NK-92 treated with Interleukin-12 subunit alpha and Interleukin-12 subunit beta, amount 100 ng/mL, for 24 hours (cell line): ENCODE results near the gene RRAGC.
"Not testable (repeated sequence)": the region's sequence is repeated elsewhere in the genome, so short reads cannot be mapped to it uniquely, and the experiment has no call there.

ENCODE experiments used
- DNase-seq: peaks from one replicate; lab custom pipeline; 2025; lab: John Stamatoyannopoulos, UW

Gene RRAGC

GRCh38 chr1:38817267-38818174, 42.1 kb downstream of the RRAGC start:
- no peak for DNase-seq

GRCh38 chr1:38815903-38816627, 43.5 kb downstream of the RRAGC start:
- no peak for DNase-seq

GRCh38 chr1:38814984-38815464, 44.5 kb downstream of the RRAGC start:
- no peak for DNase-seq

- DNase-seq: no peak
These were observed 45.1 kb downstream of the RRAGC start for GRCh38 chr1:38814444-38814983.

- no peak for DNase-seq
These were observed 46.6 kb downstream of the RRAGC start for GRCh38 chr1:38812981-38813380.

DNA sequence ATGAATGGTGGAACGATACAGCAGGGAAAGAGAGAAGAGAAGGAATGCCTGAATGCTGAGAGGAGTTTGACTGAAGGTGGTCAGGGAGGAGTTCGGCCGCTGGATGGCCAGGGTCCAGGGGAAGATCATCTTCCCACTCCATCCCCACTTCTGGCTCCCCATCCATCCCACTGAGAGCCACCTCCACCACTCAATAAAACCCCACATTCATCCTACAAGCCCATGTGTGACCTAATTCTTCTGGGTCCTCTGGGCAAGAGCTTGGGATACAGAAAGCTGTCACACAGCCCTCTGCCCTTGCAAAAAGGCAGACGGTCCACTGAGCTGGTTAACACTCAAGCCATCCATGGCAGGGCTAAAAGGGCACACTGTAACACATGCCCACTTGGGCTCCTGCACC, 48.1 kb downstream of the RRAGC start:
- not testable (repeated sequence) for DNase-seq

DNA sequence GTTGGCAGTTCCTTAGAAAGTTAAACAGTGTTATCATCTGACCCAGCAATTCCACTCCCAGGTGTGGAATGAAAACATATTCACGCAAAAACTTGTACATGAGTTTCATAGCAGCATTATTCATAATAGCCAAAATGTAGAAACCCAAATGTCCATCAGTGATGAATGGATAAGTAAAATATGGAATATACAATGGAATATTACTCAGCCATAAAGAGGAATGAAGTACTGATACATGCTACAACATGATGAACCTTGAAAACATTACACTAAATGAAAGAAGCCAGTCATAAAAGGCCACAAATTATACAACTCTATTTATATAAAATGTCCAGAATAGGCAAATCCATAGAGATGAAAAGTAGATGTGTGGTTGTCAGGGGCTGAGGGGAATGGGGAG, 53.5 kb downstream of the RRAGC start:
- no peak for DNase-seq

DNA sequence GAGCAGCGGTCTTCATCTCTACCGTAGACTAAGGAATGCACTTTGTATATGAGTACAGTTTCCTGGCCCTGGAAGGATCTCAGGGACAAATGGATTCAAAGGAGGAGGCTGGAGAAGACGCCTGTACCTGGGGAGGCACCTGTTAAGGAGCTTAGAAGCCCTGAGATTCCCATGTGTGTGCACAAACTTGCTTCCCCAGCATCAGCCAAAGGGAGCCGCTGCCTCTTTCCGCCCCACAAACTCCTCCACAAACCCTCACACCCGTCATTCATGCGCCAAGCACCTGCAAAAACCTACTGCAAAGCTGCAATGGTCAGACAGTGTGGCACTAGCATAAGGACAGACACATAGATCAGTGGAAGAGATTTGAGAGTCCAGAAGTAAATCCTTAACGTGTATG, 54.5 kb downstream of the RRAGC start:
- no peak for DNase-seq

- DNase-seq: no peak
These were observed 55.3 kb downstream of the RRAGC start for GRCh38 chr1:38804062-38804886.

DNA sequence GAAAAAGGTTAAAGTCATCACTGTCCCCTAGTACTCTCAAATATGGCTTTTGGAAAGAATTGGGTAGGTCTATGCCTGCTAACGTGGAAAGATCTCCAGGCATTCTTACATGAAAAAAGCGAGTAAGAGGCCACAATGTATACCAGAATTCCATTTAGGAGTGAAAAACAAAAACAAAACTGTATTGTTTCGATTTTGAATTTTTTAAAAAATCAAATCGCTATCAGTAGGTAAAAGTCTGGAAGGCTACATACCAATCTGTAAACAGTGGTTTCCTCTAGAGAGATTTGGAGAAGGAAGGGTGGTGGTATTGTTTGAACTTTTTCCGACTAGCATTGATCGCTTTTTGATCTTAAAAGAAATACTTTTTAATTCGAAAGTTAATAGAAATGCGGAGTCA, 55.9 kb downstream of the RRAGC start:
- DNase-seq: no peak

GRCh38 chr1:38800720-38801671, 58.6 kb downstream of the RRAGC start:
- no peak for DNase-seq

DNA sequence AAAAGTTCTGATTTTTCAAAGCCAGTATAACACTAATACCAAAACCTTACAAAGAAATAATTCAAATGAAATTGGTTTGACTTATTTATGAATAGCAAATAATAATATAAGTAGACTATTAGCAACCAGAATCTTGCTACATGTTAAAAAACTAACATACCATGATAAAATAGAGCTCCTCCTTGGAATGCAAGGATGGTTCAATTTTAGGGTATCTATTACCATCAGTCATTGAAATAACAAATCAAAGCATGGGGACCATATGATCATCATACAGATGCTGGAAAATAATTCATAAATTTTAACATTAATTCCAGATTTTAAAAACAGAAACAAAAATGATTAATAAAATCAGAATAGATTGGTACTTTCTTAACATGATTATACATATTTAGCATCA, 66.3 kb downstream of the RRAGC start:
- DNase-seq: no peak

DNA sequence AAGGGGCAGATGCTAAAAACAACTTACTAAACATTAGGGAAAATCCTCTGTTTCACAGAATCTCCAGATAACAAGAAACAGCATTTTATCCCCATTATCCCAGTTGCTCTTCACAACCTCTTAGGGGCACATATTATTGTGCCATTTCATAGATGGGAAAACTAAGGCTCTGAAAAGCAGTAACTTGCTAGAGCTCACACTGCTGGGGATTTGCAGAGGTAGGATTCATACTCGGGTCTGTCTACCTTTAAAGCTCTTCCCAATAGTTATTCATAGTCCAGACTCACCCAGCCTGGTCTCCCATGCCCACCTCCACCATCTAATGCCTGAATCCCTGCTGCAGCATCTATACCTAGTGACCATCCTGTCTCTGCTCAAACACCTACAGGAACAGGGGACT, 67.7 kb downstream of the RRAGC start:
- no peak for DNase-seq

GRCh38 chr1:38791164-38791515, 68.4 kb downstream of the RRAGC start:
- no peak for DNase-seq

DNA sequence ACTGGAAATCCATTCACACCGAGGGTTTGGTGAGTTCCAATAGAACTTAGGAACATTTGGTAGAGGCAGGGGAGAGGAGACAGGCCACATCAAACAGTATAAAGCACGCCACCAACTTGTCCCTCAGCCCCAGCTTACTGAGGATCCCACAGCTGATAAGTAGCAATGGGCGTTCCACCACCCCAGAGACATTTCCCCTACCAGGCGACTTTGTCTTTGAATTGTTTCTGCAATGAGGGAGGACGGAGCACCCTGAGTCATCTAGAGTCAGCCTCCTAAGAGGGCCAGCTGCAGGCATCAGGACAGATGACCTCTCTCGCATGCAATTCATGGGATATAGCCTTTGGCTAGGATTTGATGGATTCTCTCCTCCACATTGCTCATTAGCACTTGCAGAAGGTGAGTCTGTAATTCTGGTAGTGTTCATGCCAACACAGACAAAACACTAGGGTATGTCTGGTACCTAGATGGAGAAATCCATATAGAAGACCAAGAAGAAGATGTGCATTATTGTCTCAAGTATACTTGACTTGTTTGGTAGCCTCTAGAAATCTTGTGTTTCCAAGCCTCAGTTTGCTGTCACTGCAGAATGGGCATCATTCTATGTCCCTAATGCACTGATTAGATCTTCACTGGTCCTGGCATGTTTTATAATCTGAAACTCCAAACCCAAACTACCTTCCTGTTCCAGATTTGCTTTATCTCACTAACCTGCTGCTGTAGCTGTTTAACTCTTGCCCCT, 69.0 kb downstream of the RRAGC start:
- DNase-seq: no peak

- DNase-seq: no peak
These were observed 69.9 kb downstream of the RRAGC start for GRCh38 chr1:38789498-38790169.

GRCh38 chr1:38788341-38789336, 70.9 kb downstream of the RRAGC start:
- no peak for DNase-seq
